Ectodermal cell (in vitro differentiated cells): ENCODE data around the gene HIVEP2.

Source experiments
- H3K27ac ChIP-seq: 2 replicates; pipeline ENCODE4 v1.7.0; 2013; ENCODE audit warnings: mild to moderate bottlenecking, low read depth, low read length; ENCODE audit not compliant: insufficient read depth, poor library complexity, severe bottlenecking
- H3K27me3 ChIP-seq: 2 replicates; pipeline ENCODE4 v1.7.0; 2013; ENCODE audit warnings: mild to moderate bottlenecking, low read length; ENCODE audit not compliant: insufficient read depth, control insufficient read depth, poor library complexity, severe bottlenecking
- H3K36me3 ChIP-seq: one replicate; pipeline ENCODE4 v1.7.0; 2013; ENCODE audit warnings: low read length; ENCODE audit not compliant: control insufficient read depth, insufficient read depth
- H3K4me1 ChIP-seq: one replicate; pipeline ENCODE4 v1.7.0; 2013; ENCODE audit warnings: low read length; ENCODE audit not compliant: control insufficient read depth, insufficient read depth
- H3K4me3 ChIP-seq: 2 replicates; pipeline ENCODE4 v1.7.0; 2013; ENCODE audit warnings: low read depth, low read length, control low read depth; ENCODE audit not compliant: insufficient read depth
- H3K9me3 ChIP-seq: 2 replicates; pipeline ENCODE4 v1.7.0; 2013; ENCODE audit warnings: mild to moderate bottlenecking, low read length, moderate library complexity; ENCODE audit not compliant: control insufficient read depth
- WGBS, 2 experiments: methylation state at CpG; one replicate each; pipeline ENCODE4 v1.1.7; 2013; ENCODE audit warnings: missing lambda C conversion rate in 2 of 2; 5-methylcytosine and 5-hydroxymethylcytosine counted together

The HIVEP2 gene

GRCh38 chr6:142946181-142946923 lies 1.4 kb upstream of the HIVEP2 start:
- peaks cover 50% of the 10 kb centered on the region for H3K27me3 ChIP-seq
- H3K4me1 ChIP-seq, result peaks cover 18% of the 10 kb centered on the region
- peak overlapping the region; percentile 77 for H3K4me3 ChIP-seq
- 0 to 1% methylated on average over 62 of the region's 62 CpGs for WGBS, 2 experiments
- H3K9me3 ChIP-seq, result no peaks in the 10 kb centered on the region
- no peaks in the 10 kb centered on the region for H3K36me3 ChIP-seq
- peak overlapping the region; percentile 60 for H3K27ac ChIP-seq

GRCh38 chr6:142945446-142946180 lies 637 bp upstream of the HIVEP2 start:
- H3K9me3 ChIP-seq, result no peaks in the 10 kb centered on the region
- peaks cover 18% of the 10 kb centered on the region for H3K4me1 ChIP-seq
- peak overlapping the region; percentile 77 for H3K4me3 ChIP-seq
- no peaks in the 10 kb centered on the region for H3K36me3 ChIP-seq
- 0 to 1% methylated on average over 75 of the region's 75 CpGs for whole genome bisulfite sequencing, 2 experiments
- H3K27ac ChIP-seq, result peak overlapping the region; percentile 76
- peaks cover 50% of the 10 kb centered on the region for H3K27me3 ChIP-seq

- H3K27me3 ChIP-seq, result peaks cover 50% of the 10 kb centered on the region
- WGBS, 2 experiments, result 0% methylated on average over 51 to 52 of the region's 54 CpGs
- peaks cover 18% of the 10 kb centered on the region for H3K4me1 ChIP-seq
- H3K9me3 ChIP-seq, result no peaks in the 10 kb centered on the region
- H3K27ac ChIP-seq, result peak overlapping the region; percentile 91
- H3K36me3 ChIP-seq, result no peaks in the 10 kb centered on the region
- H3K4me3 ChIP-seq, result peak overlapping the region; percentile 77
Measured at GRCh38 chr6:142944124-142945048, 590 bp downstream of the HIVEP2 start.

- WGBS, 2 experiments, result 5 to 7% methylated on average over 8 of the region's 8 CpGs
- H3K36me3 ChIP-seq, result no peaks in the 10 kb centered on the region
- no peak overlapping the region for H3K27ac ChIP-seq
- H3K9me3 ChIP-seq, result no peaks in the 10 kb centered on the region
- H3K27me3 ChIP-seq, result peaks cover 50% of the 10 kb centered on the region
- peak overlapping the region; percentile 77 for H3K4me3 ChIP-seq
- H3K4me1 ChIP-seq, result peaks cover 18% of the 10 kb centered on the region
Measured at GRCh38 chr6:142943711-142944123, 1.3 kb downstream of the HIVEP2 start.

GRCh38 chr6:142942805-142943227 lies 2.2 kb downstream of the HIVEP2 start:
- peaks cover 41% of the 10 kb centered on the region for H3K27me3 ChIP-seq
- H3K4me3 ChIP-seq, result no peak overlapping the region
- no peak overlapping the region for H3K27ac ChIP-seq
- WGBS, 2 experiments, result 100% methylated on average over 3 of the region's 3 CpGs; no CpG with 5 or more reads in 1 of the 2 experiments
- no peaks in the 10 kb centered on the region for H3K9me3 ChIP-seq
- H3K36me3 ChIP-seq, result no peaks in the 10 kb centered on the region
- peaks cover 13% of the 10 kb centered on the region for H3K4me1 ChIP-seq

- H3K4me3 ChIP-seq, result no peak overlapping the region
- 78 to 87% methylated on average over 1 of the region's 1 CpG for WGBS, 2 experiments
- no peak overlapping the region for H3K27ac ChIP-seq
- H3K36me3 ChIP-seq, result no peaks in the 10 kb centered on the region
- no peaks in the 10 kb centered on the region for H3K9me3 ChIP-seq
- peaks cover 35% of the 10 kb centered on the region for H3K27me3 ChIP-seq
- H3K4me1 ChIP-seq, result peaks cover 10% of the 10 kb centered on the region
Measured at GRCh38 chr6:142942238-142942637, 2.7 kb downstream of the HIVEP2 start.

GRCh38 chr6:142941018-142941417 lies 4.0 kb downstream of the HIVEP2 start:
- Histone ChIP-seq H3K4me3 (no peak overlapping the region), H3K36me3 (no peaks in the 10 kb centered on the region), H3K9me3 (no peaks in the 10 kb centered on the region), H3K4me1 (peaks cover 10% of the 10 kb centered on the region), H3K27ac (no peak overlapping the region), H3K27me3 (peaks cover 23% of the 10 kb centered on the region)
- 93 to 95% methylated on average over 7 of the region's 7 CpGs for WGBS, 2 experiments

GRCh38 chr6:142940487-142940886 lies 4.5 kb downstream of the HIVEP2 start:
- Histone ChIP-seq H3K4me1 (peaks cover 10% of the 10 kb centered on the region), H3K4me3 (no peak overlapping the region), H3K36me3 (no peaks in the 10 kb centered on the region), H3K27ac (no peak overlapping the region), H3K27me3 (peaks cover 18% of the 10 kb centered on the region), H3K9me3 (no peaks in the 10 kb centered on the region)
- 90 to 93% methylated on average over 3 of the region's 3 CpGs for WGBS, 2 experiments

- Histone ChIP-seq H3K4me3 (no peak overlapping the region), H3K36me3 (no peaks in the 10 kb centered on the region), H3K9me3 (no peaks in the 10 kb centered on the region), H3K27me3 (peaks cover 4% of the 10 kb centered on the region), H3K4me1 (peaks cover 2% of the 10 kb centered on the region), H3K27ac (no peak overlapping the region)
- 94 to 95% methylated on average over 4 to 5 of the region's 5 CpGs for WGBS, 2 experiments
Measured at GRCh38 chr6:142938510-142938909, 6.5 kb downstream of the HIVEP2 start.
